Neural progenitor cell (in vitro differentiated cells): ENCODE data around the gene CHD9NB.

ENCODE experiments used
- EZH2 ChIP-seq: fragments of 200-600 bp; sonication (generic); IDR thresholded peaks from 2 replicates; pipeline ENCODE4 v1.6.1; 2017; ENCODE audit warnings: antibody characterized with exemption, mild to moderate bottlenecking, moderate library complexity
- EZH2phosphoT487 ChIP-seq: fragments of 200-600 bp; sonication (generic); IDR thresholded peaks from 2 replicates; pipeline ENCODE4 v1.6.1; 2017; ENCODE audit warnings: antibody characterized with exemption
- TF ChIP-seq, protein P1 (sequence below): fragments of 200-600 bp; sonication (generic); IDR thresholded peaks from 2 replicates; pipeline ENCODE4 v1.5.1; 2017; ENCODE audit warnings: antibody characterized with exemption, mild to moderate bottlenecking

DNA sequence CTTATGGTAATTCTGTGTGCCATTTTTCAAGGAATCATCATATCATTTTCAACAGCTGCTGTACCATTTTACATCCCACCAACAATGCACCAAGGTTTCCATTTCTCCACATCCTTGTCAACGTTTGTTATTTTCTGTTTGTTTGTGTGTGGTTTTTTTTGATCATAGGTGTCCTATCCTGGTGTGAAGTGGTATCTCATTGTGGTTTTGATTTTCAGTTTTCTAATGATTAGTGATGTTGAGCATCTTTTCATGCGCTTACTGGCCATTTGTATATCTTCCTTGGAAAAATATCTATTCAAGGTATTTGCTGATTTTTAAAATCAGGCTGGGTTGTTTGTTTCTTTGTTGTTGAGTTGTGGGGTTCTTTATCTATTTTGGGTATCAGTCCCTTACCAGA, 17.1 kb upstream of the CHD9NB start:
- TF ChIP-seq, protein P1, sequence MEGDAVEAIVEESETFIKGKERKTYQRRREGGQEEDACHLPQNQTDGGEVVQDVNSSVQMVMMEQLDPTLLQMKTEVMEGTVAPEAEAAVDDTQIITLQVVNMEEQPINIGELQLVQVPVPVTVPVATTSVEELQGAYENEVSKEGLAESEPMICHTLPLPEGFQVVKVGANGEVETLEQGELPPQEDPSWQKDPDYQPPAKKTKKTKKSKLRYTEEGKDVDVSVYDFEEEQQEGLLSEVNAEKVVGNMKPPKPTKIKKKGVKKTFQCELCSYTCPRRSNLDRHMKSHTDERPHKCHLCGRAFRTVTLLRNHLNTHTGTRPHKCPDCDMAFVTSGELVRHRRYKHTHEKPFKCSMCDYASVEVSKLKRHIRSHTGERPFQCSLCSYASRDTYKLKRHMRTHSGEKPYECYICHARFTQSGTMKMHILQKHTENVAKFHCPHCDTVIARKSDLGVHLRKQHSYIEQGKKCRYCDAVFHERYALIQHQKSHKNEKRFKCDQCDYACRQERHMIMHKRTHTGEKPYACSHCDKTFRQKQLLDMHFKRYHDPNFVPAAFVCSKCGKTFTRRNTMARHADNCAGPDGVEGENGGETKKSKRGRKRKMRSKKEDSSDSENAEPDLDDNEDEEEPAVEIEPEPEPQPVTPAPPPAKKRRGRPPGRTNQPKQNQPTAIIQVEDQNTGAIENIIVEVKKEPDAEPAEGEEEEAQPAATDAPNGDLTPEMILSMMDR = no peak
- TF ChIP-seq EZH2 (no peak), EZH2phosphoT487 (no peak)
